PC-9 (cell line): Measurements from ENCODE around the gene PTPRCAP.

Experiments used
- CTCF ChIP-seq: fragments of 200-600 bp; sonication (generic); conservative IDR thresholded peaks from 2 replicates; pipeline ENCODE4 v1.6.1; 2017; ENCODE audit warnings: mixed run types, antibody characterized with exemption, mild to moderate bottlenecking, moderate library complexity
- EZH2 ChIP-seq: fragments of 200-600 bp; sonication (generic); IDR thresholded peaks from 2 replicates; pipeline ENCODE4 v1.8.0; 2017; ENCODE audit warnings: antibody characterized with exemption, low read depth

DNA sequence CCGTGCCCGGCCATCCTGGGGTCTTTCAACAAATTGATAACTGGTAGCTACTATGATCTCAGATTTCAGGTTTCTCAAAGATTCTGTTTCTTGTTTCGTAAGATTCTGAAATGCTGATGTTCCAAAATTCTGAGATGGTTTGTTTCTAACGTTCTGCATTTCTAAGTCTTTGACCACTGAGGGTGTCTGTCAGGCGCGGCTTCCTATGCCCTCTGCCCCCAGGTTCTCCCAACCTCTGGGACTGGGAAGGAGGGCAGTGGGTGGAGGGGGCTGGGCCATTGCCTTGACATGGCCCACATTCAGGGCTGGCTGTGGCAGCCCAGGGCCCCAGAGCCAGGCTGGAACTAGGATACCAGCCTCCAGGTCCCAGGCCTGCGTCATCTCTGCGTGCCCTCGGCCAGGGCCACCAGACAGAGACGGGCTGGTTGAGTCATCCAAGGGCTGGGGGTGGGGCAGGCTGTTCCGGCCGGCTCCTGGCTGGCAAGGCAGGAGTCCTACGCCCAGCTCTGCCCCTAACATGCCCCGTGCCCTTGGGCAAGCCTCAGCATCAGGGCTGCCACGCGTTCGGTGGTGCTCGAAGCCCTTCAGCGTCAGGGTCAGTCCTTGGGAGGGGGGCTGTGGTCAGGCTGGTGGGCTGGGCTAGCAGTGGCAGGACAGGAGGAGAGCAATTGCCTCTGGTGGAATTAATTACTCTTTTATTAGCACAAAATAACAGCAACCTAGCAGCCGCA, 26.4 kb upstream of the PTPRCAP start:
- no peak for TF ChIP-seq CTCF
- no peak for TF ChIP-seq EZH2
